ENCODE measurements around the gene CCNA1. TPM values are rescaled to one million over a fixed set of nuclear protein-coding genes. Genes with fewer than 3 reads are reported as not detected.

Gene CCNA1
- total RNA-seq, 1 experiment from 2014 or later, result not detected

DNA sequence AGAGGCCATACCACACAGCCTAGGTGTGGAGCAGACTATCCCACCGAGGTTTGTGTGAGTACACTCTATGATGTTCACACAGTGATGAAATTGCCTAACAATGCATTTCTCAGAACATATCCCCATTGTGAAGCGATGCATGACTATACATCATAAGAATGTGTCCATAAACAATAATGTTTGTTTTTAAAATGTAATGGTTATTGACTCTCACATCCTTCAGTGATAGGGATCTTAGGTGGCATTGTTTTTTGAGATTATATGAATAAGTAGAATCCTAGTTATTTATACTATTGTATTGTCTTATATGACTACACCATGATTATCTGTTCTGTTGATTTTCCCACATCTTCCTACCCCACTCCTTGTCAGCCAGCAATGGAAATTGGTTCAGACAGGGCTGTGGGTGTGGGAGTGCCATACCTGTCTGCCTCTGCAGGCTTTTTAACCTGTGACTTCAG lies 13.6 kb downstream of the CCNA1 start:
- no peak for ATAC-seq
- no peak overlapping the region for H3K9ac ChIP-seq (ENCODE audit: low read length)
- H3K36me3 ChIP-seq (ENCODE audit: control insufficient read depth in 1 of 2, insufficient read depth in 2 of 2, low read length in 2 of 2), result no peaks in the 10 kb centered on the region
- H3K4me1 ChIP-seq (ENCODE audit: control insufficient read depth in 1 of 2, insufficient read depth in 2 of 2, low read length in 2 of 2), result no peaks in the 10 kb centered on the region
- ChIA-PET POLR2A (no interaction called here), CTCF (no interaction called here), RAD21 (ENCODE audit: low non-redundant PET in 1 of 2, low total read pairs in 2 of 2, uncharacterized antibody in 2 of 2, unreplicated experiment in 2 of 2) (no interaction called here)
- no peaks in the 10 kb centered on the region for H3K79me2 ChIP-seq (ENCODE audit: insufficient read depth, low read length)
- no peak overlapping the region for H3K4me2 ChIP-seq (ENCODE audit: low read length)
- BruUV-seq (replicated peaks), result no TSS peak
- no peaks in the 10 kb centered on the region for H4K20me1 ChIP-seq (ENCODE audit: insufficient read depth)
- H3K4me3 ChIP-seq (replicated peaks in 1 of 2; ENCODE audit: low read depth in 1 of 2, low read length in 2 of 2), result no peak overlapping the region
- H3K27ac ChIP-seq (ENCODE audit: low read depth, low read length), result no peak overlapping the region
- DNase-seq (ENCODE audit: low read depth, low spot score), result no peak
- no peaks in the 10 kb centered on the region for H3K9me2 ChIP-seq (ENCODE audit: insufficient read depth)
- H2AFZ ChIP-seq (ENCODE audit: low read depth, low read length, poor library complexity, severe bottlenecking), result no peak overlapping the region
- H3K9me3 ChIP-seq (ENCODE audit: control insufficient read depth in 1 of 2, insufficient read depth in 1 of 2, low read depth in 1 of 2, low read length in 2 of 2), result peaks cover 0 to 5% of the 10 kb centered on the region in 2 experiments; a peak in 1 of 4 replicates
- intact Hi-C loops (cut with micrococcal nuclease), result no loop called here
- TF ChIP-seq YY1 (IDR thresholded peaks at IDR 0.05; ENCODE audit: extremely low read depth, insufficient replicate concordance, low read depth, low read length) (no peak), SIN3A (IDR thresholded peaks at IDR 0.05; ENCODE audit: low read depth) (no peak), SRF (IDR thresholded peaks at IDR 0.05; ENCODE audit: low read depth) (no peak), ELF1 (IDR thresholded peaks at IDR 0.05; ENCODE audit: borderline replicate concordance, low read depth) (no peak), JUND (IDR thresholded peaks at IDR 0.05) (no peak), ZFX (IDR thresholded peaks at IDR 0.05) (no peak), POLR2AphosphoS5 (IDR thresholded peaks at IDR 0.05; ENCODE audit: low read depth, low read length) (no peak), CEBPB (IDR thresholded peaks at IDR 0.05; ENCODE audit: low read depth) (no peak), POLR2A (IDR thresholded peaks at IDR 0.05; ENCODE audit: borderline replicate concordance, extremely low read depth, insufficient read depth, insufficient read length) (no peak), REST (IDR thresholded peaks at IDR 0.05; ENCODE audit: low read depth) (no peak), EZH2 (IDR thresholded peaks at IDR 0.05) (no peak), FOSL1 (IDR thresholded peaks at IDR 0.05; ENCODE audit: low read depth) (no peak), EGR1 (IDR thresholded peaks at IDR 0.05; ENCODE audit: low read depth) (no peak)
- TF ChIP-seq, protein P1, sequence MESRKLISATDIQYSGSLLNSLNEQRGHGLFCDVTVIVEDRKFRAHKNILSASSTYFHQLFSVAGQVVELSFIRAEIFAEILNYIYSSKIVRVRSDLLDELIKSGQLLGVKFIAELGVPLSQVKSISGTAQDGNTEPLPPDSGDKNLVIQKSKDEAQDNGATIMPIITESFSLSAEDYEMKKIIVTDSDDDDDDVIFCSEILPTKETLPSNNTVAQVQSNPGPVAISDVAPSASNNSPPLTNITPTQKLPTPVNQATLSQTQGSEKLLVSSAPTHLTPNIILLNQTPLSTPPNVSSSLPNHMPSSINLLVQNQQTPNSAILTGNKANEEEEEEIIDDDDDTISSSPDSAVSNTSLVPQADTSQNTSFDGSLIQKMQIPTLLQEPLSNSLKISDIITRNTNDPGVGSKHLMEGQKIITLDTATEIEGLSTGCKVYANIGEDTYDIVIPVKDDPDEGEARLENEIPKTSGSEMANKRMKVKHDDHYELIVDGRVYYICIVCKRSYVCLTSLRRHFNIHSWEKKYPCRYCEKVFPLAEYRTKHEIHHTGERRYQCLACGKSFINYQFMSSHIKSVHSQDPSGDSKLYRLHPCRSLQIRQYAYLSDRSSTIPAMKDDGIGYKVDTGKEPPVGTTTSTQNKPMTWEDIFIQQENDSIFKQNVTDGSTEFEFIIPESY (IDR thresholded peaks at IDR 0.05; ENCODE audit: extremely low read depth, insufficient replicate concordance, low read length), result no peak
- TF ChIP-seq, protein P2, sequence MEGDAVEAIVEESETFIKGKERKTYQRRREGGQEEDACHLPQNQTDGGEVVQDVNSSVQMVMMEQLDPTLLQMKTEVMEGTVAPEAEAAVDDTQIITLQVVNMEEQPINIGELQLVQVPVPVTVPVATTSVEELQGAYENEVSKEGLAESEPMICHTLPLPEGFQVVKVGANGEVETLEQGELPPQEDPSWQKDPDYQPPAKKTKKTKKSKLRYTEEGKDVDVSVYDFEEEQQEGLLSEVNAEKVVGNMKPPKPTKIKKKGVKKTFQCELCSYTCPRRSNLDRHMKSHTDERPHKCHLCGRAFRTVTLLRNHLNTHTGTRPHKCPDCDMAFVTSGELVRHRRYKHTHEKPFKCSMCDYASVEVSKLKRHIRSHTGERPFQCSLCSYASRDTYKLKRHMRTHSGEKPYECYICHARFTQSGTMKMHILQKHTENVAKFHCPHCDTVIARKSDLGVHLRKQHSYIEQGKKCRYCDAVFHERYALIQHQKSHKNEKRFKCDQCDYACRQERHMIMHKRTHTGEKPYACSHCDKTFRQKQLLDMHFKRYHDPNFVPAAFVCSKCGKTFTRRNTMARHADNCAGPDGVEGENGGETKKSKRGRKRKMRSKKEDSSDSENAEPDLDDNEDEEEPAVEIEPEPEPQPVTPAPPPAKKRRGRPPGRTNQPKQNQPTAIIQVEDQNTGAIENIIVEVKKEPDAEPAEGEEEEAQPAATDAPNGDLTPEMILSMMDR (IDR thresholded peaks at IDR 0.05 in 2 of 3, conservative IDR thresholded peaks at IDR 0.05 in 1 of 3; ENCODE audit: borderline replicate concordance in 1 of 3, insufficient read depth in 1 of 3, low read depth in 2 of 3, low read length in 2 of 3), result no peak
- no peaks in the 10 kb centered on the region for H3K27me3 ChIP-seq (ENCODE audit: insufficient read depth, low read length)
